GM19328 (cell line): Measurements from ENCODE around the gene STK39.

ENCODE experiments used
- ATAC-seq: cut with Tn5 transposase; IDR thresholded peaks from one replicate; pipeline ENCODE4 v1.9.1; 2021; ENCODE audit warnings: mild to moderate bottlenecking, moderate library complexity; ENCODE audit not compliant: unreplicated experiment

The STK39 gene

GRCh38 chr2:168165985-168166901 lies 81.2 kb downstream of the STK39 start:
- ATAC-seq, result no peak

- no peak for ATAC-seq
Measured at GRCh38 chr2:168165397-168165796, 82.0 kb downstream of the STK39 start.

- ATAC-seq, result no peak
Measured at GRCh38 chr2:168160897-168161296, 86.5 kb downstream of the STK39 start.

GRCh38 chr2:168159754-168160585 lies 87.4 kb downstream of the STK39 start:
- no peak for ATAC-seq

GRCh38 chr2:168158586-168158985 lies 88.8 kb downstream of the STK39 start:
- no peak for ATAC-seq

DNA sequence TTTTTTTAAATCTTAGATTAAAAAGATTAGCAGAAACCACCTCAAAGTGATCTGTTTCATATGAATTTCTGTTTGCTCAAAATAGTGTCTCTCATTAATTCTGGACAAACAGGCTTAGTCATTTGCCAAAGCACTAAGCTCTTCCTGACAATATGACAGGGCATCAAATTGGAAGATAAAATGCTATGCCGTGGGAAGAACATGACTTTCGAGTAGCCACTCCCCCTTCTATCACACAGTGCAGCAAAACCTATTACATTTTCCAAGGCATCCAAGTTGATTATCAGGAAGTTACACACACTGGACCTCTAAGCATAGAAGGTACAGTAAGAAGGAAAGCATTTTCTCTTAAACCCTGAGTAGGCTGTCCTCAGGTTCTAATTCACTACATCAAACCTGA lies 89.5 kb downstream of the STK39 start:
- ATAC-seq, result no peak

DNA sequence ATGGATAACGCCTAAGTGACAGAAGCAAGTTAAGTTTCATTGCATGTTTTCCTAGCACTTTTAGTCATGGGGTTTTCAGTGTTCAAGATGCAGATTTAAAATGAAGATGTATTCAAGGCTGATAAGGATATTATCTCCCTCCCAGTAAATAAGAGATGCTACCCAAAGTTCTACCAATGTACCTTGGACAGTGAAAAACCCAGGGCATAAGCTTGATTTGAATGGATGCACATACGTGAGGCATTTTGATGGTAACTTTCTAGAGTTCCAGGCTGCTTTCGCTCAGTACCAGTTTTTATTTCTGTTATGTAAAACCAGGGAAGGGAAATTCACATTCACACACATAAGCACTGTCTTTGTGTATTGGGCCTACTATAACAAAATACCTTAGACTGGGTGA lies 90.3 kb downstream of the STK39 start:
- ATAC-seq, result no peak

DNA sequence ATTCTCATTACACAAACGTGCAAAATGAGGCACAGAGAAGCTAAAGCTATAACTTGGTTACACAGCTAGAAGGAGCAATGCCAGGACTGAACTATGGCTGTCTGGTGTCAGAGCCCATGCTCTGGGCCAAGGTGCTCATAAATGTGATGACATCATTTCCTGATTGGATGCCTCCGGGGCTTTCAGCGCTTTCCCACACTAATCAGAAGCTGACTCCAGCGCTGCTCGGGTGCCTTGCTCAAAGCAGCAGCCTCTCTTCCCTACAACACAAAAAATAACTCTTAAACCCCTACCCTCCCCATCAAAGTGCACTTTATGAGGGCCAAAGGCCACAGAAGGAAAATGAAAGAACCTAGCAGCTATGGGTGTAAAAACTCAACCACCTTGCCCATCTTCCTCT lies 90.7 kb downstream of the STK39 start:
- no peak for ATAC-seq

GRCh38 chr2:168155680-168156079 lies 91.7 kb downstream of the STK39 start:
- ATAC-seq, result no peak

- no peak for ATAC-seq
Measured at GRCh38 chr2:168155046-168155445, 92.3 kb downstream of the STK39 start.

DNA sequence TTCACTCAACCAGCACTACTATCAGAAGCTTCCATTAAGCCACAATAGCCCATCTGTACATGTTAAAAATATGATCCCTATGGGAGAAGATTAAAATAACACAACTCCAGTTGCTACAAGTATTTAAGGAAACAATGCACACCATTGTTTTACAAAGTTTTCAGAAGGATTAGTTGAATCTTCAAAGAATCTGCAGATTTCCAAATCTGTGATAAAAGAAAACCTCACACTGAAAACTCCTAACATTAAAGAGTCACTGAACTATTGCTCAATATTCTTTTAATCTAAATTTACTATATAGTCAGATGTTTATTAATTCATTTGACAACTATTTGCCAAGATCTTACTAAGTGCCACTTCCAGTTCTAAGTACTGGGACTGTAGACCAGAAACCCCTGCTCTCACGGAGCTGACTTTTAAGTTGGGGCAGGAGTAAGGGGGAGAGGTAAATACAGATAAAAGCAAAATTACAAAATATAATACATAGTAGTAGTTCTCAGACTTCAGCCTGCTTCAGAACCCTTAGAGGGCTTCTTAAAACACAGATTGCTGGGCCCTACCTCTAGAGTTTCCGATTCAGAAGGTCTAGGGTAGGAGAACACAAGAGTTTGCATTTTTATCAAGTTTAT lies 94.4 kb downstream of the STK39 start:
- no peak for ATAC-seq

GRCh38 chr2:168149986-168150385 lies 97.4 kb downstream of the STK39 start:
- ATAC-seq, result no peak

GRCh38 chr2:168149150-168149974 lies 98.0 kb downstream of the STK39 start:
- ATAC-seq, result no peak

- ATAC-seq, result no peak
Measured at GRCh38 chr2:168147830-168148794, 99.3 kb downstream of the STK39 start.

- ATAC-seq, result no peak
Measured at GRCh38 chr2:168146892-168147810, 100.2 kb downstream of the STK39 start.

DNA sequence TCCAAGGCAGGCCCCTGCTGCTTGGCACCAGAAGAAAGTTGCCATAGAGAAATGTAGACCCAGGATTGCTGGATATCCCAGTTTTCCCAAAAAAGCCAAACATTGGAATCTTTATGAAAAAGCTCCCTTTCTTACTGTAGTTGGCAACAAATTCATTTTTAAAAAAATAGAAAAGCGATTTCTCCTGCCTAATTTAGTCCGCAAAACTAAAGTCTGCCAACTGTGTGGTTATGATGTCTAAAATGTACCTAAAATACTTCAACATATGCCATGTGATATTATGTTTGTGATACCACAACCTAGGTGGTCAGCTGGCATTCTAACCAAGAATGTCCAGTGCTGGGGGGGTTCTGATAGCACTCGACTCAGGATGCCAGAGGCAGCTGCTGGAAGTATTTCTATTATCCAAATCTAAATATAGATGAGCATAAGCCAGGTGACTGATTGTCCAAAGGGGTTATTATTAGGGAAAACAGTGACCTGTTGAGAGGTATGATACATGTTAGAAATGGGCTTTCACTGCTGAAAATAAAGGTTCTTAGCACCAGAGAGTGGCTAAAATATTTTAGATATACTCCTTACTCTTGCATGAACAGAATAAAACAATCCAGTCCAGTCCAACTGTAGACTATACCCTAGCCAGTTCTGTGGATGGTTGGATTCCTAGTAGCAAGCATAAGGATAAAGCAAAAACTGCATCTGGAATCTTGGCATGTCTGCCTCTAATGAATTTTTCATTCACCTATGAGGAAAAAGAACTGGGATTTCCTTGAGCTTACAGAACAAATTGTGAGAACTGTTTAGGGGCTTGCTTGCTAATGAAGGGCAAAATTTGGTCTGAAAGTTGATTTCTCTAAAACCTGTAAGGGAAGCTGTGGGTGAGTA lies 101.7 kb downstream of the STK39 start:
- ATAC-seq, result no peak

GRCh38 chr2:168145011-168145410 lies 102.4 kb downstream of the STK39 start:
- ATAC-seq, result no peak
